HCT116 (cell line): ENCODE data around the gene GTF3C5. TPM values are rescaled to one million over a fixed set of nuclear protein-coding genes. Genes with fewer than 3 reads are reported as not detected.

Source experiments
- ATAC-seq: fragments of 200-7000 bp; cut with Tn5 transposase; 2 replicates; pipeline ENCODE4 v1.9.1; 2020; ENCODE audit warnings: mild to moderate bottlenecking, moderate library complexity
- BruUV-seq: library from RNA; stranded (reverse); fragments of 400-500 nt; replicated peaks from 2 replicates; lab custom pipeline; 2021; lab: Mats Ljungman, UMichigan
- CTCF ChIA-PET: fragments of 300-600 bp; sonication (Branson Sonifier 250); formaldehyde crosslinking; loops from one replicate; lab custom pipeline; 2021; ENCODE audit warnings: antibody characterized with exemption; lab: Charles Lee
- POLR2A ChIA-PET: fragments of 300-600, 350-600 bp; sonication (Branson Sonifier 250); formaldehyde crosslinking; loops from one replicate; lab custom pipeline; 2021; ENCODE audit warnings: antibody characterized with exemption; lab: Charles Lee
- RAD21 ChIA-PET, 2 experiments: fragments of 300-600 bp; sonication (Branson Sonifier 250); formaldehyde crosslinking; loops; one replicate each; lab custom pipeline; 2023; ENCODE audit warnings: low total read pairs in 2 of 2; ENCODE audit not compliant: uncharacterized antibody in 2 of 2, unreplicated experiment in 2 of 2, low non-redundant PET in 1 of 2; lab: Charles Lee
- DNase-seq: peaks from one replicate; pipeline ENCODE4 v3.0.0-alpha.2; 2010; ENCODE audit warnings: low read depth, low spot score
- H2AFZ ChIP-seq: fragments of 200-600 bp; shearing (Covaris generic), sonication (generic); 2 replicates; pipeline ENCODE4 v1.6.1; 2017; ENCODE audit warnings: low read depth, mixed run types, mixed read lengths, antibody characterized with exemption, low read length; ENCODE audit not compliant: poor library complexity, severe bottlenecking
- H3K27ac ChIP-seq: 2 replicates; pipeline ENCODE4 v1.5.1; 2012; ENCODE audit warnings: low read depth, low read length
- H3K27me3 ChIP-seq: fragments of 200-600 bp; sonication (generic); 2 replicates; pipeline ENCODE4 v1.6.1; 2016; ENCODE audit warnings: mixed run types, low read length, mixed read lengths; ENCODE audit not compliant: insufficient read depth
- H3K36me3 ChIP-seq, 2 experiments: fragments of 200-500 bp in 1 of 2; fragments of 200-600 bp in 1 of 2; sonication (Bioruptor generic) in 1 of 2; sonication (generic) in 1 of 2; 2 replicates each; pipeline versions ENCODE4 v1.5.1 to v1.6.1; 2014 to 2016; ENCODE audit warnings: low read length in 2 of 2, inconsistent platforms in 1 of 2, mixed read lengths in 1 of 2, mixed run types in 1 of 2; ENCODE audit not compliant: insufficient read depth in 2 of 2, control insufficient read depth in 1 of 2
- H3K4me1 ChIP-seq, 2 experiments: fragments of 200-600 bp in 1 of 2; sonication (generic) in 1 of 2; 2 replicates each; pipeline versions ENCODE4 v1.5.1 to v1.6.1; 2012 to 2017; ENCODE audit warnings: low read length in 2 of 2, inconsistent platforms in 1 of 2, mild to moderate bottlenecking in 1 of 2, mixed read lengths in 1 of 2, mixed run types in 1 of 2, moderate library complexity in 1 of 2; ENCODE audit not compliant: insufficient read depth in 2 of 2, control insufficient read depth in 1 of 2
- H3K4me2 ChIP-seq: fragments of 200-600 bp; sonication (generic); 2 replicates; pipeline ENCODE4 v1.6.1; 2017; ENCODE audit warnings: mixed run types, low read length, mixed read lengths
- H3K4me3 ChIP-seq, 2 experiments: fragments of 200-600 bp in 1 of 2; sonication (generic) in 1 of 2; replicated peaks in 1 of 2; 2 replicates each; pipeline ENCODE4 v1.5.1; 2011 to 2016; ENCODE audit warnings: low read length in 2 of 2, control low read depth in 1 of 2, low read depth in 1 of 2, mild to moderate bottlenecking in 1 of 2, mixed read lengths in 1 of 2, mixed run types in 1 of 2
- H3K79me2 ChIP-seq: fragments of 200-600 bp; sonication (generic); 2 replicates; pipeline ENCODE4 v1.6.1; 2017; ENCODE audit warnings: mild to moderate bottlenecking, mixed run types, low read length, moderate library complexity, mixed read lengths; ENCODE audit not compliant: insufficient read depth
- H3K9ac ChIP-seq: fragments of 200-600 bp; sonication (generic); 2 replicates; pipeline ENCODE4 v1.6.1; 2016; ENCODE audit warnings: low read length, mixed read lengths
- H3K9me2 ChIP-seq: fragments of 200-600 bp; sonication (generic), shearing (Covaris generic); 2 replicates; pipeline ENCODE4 v1.6.1; 2017; ENCODE audit warnings: mixed run types, mild to moderate bottlenecking, moderate library complexity; ENCODE audit not compliant: insufficient read depth
- H3K9me3 ChIP-seq, 2 experiments: fragments of 200-500 bp in 1 of 2; fragments of 200-600 bp in 1 of 2; sonication (Bioruptor generic) in 1 of 2; sonication (generic) in 1 of 2; 2 replicates each; pipeline ENCODE4 v1.6.1; 2014 to 2017; ENCODE audit warnings: low read length in 2 of 2, mixed read lengths in 2 of 2, inconsistent platforms in 1 of 2, low read depth in 1 of 2, mild to moderate bottlenecking in 1 of 2, mixed run types in 1 of 2, moderate library complexity in 1 of 2; ENCODE audit not compliant: control insufficient read depth in 1 of 2, insufficient read depth in 1 of 2
- H4K20me1 ChIP-seq: fragments of 200-600 bp; sonication (generic), shearing (Covaris generic); 2 replicates; pipeline ENCODE4 v1.6.1; 2017; ENCODE audit warnings: mixed run types, mild to moderate bottlenecking, moderate library complexity; ENCODE audit not compliant: insufficient read depth
- EZH2phosphoT487 ChIP-seq: fragments of 200-600 bp; IDR thresholded peaks from 2 replicates; pipeline ENCODE4 v1.6.1; 2018; ENCODE audit warnings: antibody characterized with exemption, borderline replicate concordance
- JUND ChIP-seq: IDR thresholded peaks from 2 replicates; pipeline ENCODE4 v1.6.1; 2012
- RAD21 ChIP-seq: IDR thresholded peaks from 2 replicates; pipeline ENCODE4 v1.6.1; 2012; ENCODE audit warnings: low read depth, mild to moderate bottlenecking
- SIN3A ChIP-seq: IDR thresholded peaks from 2 replicates; pipeline ENCODE4 v1.6.1; 2012; ENCODE audit warnings: low read depth
- SP1 ChIP-seq: IDR thresholded peaks from 2 replicates; pipeline ENCODE4 v1.6.1; 2012; ENCODE audit warnings: low read depth
- intact Hi-C: fragments of 100-400 bp; cut with micrococcal nuclease; formaldehyde crosslinking; loops from 2 replicates; pipeline ENCODE4 v1.10.0; 2022
- total RNA-seq: library from RNA; stranded (reverse); gene quantifications from one replicate; pipeline ENCODE4 v1.2.1, GENCODE V29; 2021; ENCODE audit not compliant: unreplicated experiment
- TF ChIP-seq, protein P1 (sequence below): IDR thresholded peaks from 2 replicates; pipeline ENCODE4 v1.6.1; 2012
- TF ChIP-seq, protein P2 (sequence below): IDR thresholded peaks from 2 replicates; pipeline ENCODE4 v1.6.1; 2012
- TF ChIP-seq, protein P3 (sequence below): IDR thresholded peaks from 2 replicates; pipeline ENCODE4 v1.6.1; 2012; ENCODE audit warnings: low read depth

The GTF3C5 gene
- total RNA-seq, 1 experiment from 2014 or later: 95.1 TPM

DNA sequence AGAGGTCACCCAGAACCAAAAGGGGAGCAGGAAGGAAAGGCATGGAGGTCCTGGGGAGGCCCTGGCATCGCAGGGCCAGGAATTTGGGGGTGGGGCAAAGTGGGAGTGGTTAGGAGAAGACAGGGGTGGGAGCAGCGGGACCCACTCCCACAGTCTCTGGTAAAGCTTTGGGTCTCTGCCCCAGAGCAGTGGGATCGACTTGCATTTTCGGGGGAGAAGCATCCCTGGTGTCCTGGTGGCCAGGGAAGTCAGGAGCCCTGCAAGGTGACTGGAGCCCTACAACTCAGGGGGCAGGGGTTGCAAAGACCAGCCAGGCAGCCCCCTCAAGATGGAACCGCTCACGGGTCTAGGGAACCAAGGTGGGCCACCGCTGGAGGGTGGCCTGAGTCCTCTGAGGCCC, 22.4 kb upstream of the GTF3C5 start:
- Histone ChIP-seq H3K9me2 (no peaks in the 10 kb centered on the region), H3K36me3 (no peaks in the 10 kb centered on the region), H3K27me3 (no peaks in the 10 kb centered on the region), H4K20me1 (no peaks in the 10 kb centered on the region), H3K9me3 (0 out of 4 replicates have a peak, but pooled peaks cover 0 to 3% of the 10 kb centered on the region in 2 experiments), H3K79me2 (no peaks in the 10 kb centered on the region), H3K27ac (no peak overlapping the region), H3K4me2 (no peak overlapping the region), H3K4me3 (no peak overlapping the region), H2AFZ (no peak overlapping the region), H3K4me1 (no peaks in the 10 kb centered on the region), H3K9ac (no peak overlapping the region)
- ChIA-PET RAD21 (no interaction called here), CTCF (no interaction called here), POLR2A (no interaction called here)
- no TSS peak for BruUV-seq
- no peak for ATAC-seq
- intact Hi-C loops: no loop called here
- TF ChIP-seq RAD21 (no peak), SIN3A (no peak), JUND (no peak), SP1 (no peak), EZH2phosphoT487 (no peak)
- TF ChIP-seq, protein P1, sequence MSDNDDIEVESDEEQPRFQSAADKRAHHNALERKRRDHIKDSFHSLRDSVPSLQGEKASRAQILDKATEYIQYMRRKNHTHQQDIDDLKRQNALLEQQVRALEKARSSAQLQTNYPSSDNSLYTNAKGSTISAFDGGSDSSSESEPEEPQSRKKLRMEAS: no peak
- TF ChIP-seq, protein P2, sequence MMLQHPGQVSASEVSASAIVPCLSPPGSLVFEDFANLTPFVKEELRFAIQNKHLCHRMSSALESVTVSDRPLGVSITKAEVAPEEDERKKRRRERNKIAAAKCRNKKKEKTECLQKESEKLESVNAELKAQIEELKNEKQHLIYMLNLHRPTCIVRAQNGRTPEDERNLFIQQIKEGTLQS: no peak
- TF ChIP-seq, protein P3, sequence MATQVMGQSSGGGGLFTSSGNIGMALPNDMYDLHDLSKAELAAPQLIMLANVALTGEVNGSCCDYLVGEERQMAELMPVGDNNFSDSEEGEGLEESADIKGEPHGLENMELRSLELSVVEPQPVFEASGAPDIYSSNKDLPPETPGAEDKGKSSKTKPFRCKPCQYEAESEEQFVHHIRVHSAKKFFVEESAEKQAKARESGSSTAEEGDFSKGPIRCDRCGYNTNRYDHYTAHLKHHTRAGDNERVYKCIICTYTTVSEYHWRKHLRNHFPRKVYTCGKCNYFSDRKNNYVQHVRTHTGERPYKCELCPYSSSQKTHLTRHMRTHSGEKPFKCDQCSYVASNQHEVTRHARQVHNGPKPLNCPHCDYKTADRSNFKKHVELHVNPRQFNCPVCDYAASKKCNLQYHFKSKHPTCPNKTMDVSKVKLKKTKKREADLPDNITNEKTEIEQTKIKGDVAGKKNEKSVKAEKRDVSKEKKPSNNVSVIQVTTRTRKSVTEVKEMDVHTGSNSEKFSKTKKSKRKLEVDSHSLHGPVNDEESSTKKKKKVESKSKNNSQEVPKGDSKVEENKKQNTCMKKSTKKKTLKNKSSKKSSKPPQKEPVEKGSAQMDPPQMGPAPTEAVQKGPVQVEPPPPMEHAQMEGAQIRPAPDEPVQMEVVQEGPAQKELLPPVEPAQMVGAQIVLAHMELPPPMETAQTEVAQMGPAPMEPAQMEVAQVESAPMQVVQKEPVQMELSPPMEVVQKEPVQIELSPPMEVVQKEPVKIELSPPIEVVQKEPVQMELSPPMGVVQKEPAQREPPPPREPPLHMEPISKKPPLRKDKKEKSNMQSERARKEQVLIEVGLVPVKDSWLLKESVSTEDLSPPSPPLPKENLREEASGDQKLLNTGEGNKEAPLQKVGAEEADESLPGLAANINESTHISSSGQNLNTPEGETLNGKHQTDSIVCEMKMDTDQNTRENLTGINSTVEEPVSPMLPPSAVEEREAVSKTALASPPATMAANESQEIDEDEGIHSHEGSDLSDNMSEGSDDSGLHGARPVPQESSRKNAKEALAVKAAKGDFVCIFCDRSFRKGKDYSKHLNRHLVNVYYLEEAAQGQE: no peak
- DNase-seq: no peak
